Measurements from ENCODE around the gene ARHGAP29.

The ARHGAP29 gene

DNA sequence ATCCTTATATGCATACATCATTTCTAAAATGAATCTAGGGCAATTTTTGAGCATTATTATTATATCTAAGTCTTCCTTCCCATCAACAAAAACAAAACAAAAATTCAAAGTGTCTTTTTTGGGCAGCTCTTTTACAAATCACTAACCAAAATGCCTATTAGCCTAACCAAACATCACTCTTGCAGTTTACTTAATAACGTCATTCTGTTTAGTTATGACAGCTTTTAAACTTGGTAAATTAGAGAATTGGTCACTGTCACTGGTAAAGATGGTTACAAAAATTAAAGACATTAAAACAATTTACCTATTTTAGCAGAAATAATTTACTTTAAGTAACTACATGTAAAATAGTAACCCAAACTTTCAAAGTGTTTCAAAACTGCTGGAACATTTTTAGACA lies 2.8 kb downstream of the ARHGAP29 start:
- no peak for DNase-seq (ENCODE audit: low read depth in 2 of 2)

DNA sequence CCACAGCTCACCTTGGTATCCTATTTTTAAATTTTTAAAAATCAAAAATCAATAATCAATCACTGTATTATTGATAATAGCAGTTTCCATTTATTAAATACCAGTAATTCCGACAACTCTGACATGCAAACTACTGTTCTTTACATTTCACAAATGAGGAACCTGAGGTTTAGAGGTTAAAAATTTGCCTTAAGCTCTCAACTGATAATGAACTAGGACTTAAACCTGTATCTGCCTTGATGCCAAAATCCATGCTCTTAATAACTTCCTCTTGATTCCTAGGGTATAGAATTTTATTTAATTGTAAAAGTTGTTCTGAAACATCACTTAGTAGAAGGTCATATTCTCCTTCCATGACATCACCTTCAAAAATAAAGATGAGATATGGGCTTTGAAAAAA lies 5.6 kb downstream of the ARHGAP29 start:
- no peak for DNase-seq (ENCODE audit: low read depth in 2 of 2)

DNA sequence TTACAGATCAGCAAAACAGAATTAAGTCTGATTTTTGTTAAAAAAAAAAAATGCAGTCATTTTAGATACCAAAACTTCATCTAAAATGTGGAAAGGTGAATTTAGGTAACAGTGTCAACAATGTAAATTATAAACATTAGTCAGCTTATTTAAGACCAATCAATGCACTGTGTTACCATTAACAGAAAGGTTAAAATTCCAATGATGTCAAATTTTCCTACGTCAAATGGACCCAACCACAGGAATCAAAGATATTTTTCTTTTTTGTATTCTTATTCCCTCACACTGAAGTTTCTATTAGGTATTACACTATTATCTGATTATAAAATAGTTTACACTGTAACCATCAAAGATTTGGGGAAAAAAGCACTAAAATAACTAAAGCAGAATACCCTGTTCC lies 6.5 kb downstream of the ARHGAP29 start:
- DNase-seq (ENCODE audit: low read depth in 2 of 2): no peak

DNA sequence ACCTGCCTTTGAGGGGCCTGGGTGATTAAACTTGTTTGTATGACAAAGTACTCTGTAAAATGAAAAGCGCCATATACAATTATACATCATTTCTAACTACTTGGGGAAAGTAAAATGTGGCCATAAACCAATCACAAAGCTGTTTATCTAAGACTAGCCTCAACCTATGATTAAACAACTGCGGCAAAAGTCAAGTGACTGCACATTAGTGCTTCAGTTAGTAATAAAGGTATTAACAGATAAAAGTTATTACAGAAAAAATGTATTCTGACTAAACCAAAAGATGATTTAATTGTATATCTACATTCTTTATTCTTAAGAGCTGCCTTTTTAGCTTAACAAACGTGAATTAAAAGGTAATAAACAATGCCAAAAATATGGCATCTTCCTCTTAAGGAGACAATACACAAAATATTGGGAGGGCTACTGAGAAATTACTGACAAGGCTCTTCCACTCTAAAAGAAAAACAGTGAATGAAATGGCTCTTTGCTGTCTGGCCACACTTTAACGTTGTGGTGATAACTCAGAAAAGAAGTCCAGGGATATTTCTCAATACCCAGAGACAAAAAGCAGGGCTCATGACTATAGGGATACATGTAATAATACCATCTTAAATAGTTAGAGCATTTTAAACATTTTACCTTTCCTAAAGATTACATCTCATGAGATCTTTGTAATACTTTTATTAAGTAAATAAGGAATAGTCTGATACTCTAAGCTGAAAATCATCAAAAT lies 8.6 kb downstream of the ARHGAP29 start:
- DNase-seq (ENCODE audit: low read depth in 2 of 2): no peak

DNA sequence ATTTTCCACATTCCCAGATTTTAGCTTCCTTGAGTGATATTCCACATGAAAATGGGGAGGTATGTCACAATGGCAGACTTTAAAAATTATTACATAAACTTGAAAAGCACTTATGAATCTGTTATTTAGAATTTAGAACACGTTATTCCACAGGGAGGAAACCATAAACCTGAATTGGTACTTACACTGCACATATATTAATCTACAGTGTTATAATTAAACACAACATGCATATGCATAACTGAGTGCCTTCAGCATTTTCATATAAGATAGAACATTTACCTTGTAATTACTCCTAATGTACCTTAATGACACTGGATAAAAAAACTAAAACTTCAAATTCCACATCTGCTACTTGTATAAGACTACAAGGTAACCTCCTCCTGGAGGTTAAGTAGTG lies 9.8 kb downstream of the ARHGAP29 start:
- no peak for DNase-seq (ENCODE audit: low read depth in 2 of 2)

DNA sequence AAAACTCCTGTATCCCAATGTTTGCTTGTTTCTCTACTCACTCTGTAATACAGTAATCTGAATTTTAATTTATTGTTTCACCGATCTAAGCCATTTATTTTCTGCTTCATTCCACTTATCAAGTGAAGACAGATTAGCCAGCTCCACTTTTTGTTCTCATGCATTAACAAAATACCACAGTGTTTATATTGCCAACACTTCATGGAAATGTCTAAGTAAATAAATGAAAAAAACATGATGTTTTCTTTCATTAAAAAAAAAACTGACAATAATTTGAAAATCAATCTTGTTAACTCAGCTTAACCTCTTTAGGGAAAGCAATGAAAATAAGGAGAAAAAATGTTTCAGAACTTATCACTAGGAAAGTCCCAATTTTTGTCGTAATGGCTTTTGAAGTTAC lies 11.5 kb downstream of the ARHGAP29 start:
- no peak for DNase-seq (ENCODE audit: low read depth in 2 of 2)

DNA sequence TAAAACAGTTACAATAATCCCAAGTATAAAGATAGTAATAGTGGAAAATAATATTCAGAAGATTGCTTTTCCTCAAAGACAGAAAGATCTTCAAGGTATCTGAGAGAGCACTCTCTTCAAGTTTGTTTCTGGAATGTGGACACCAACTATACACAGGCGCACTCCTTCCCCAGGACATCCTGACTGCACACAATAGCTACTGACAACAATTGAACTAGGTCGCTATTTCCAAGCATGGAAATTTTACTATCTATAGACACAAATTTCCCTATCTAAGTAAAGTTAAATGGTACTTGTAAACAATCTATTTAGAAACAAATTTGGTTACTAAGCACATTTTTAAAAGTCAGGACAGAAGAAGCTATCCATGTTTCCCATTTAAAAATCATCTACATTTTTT lies 19.1 kb downstream of the ARHGAP29 start:
- no peak for DNase-seq (ENCODE audit: low read depth in 2 of 2)

DNA sequence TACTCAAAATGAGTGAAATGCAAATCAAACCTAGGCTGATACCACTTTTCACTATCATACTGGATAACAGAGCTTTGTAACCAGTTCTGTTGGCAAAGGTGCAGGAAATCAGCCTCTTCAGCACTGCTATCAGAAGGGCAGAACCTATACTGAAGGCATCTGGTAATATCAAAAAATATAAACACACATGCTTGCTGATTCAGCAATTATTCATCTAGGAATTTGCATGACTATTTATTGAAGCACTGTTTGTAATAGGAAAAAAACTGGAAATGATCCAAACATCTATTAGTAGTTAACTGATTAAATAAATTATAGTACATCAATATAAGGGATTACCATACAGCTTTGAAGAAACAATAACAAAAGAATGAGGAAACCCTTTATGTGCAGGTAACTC lies 21.4 kb downstream of the ARHGAP29 start:
- no peak for DNase-seq (ENCODE audit: low read depth in 2 of 2)

DNA sequence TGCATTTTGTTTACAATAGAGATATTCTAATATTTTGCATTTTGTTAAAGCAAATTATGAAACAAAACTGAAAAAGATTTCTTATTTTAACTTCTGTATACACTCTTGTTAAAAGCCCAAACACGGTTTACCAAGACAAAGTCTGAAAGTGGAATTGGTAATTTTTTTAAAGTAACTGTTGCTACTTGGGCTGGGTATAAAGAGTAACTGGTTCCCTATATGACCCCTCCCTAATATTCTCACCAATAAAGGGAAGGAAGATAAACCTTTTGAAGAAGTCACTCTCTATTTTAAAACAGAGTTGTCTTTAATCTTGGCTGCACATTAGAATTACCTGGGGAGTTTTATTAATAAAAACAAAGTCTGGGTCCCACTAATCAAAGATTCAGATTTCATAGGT lies 27.4 kb downstream of the ARHGAP29 start:
- DNase-seq (ENCODE audit: low read depth in 2 of 2): no peak

DNA sequence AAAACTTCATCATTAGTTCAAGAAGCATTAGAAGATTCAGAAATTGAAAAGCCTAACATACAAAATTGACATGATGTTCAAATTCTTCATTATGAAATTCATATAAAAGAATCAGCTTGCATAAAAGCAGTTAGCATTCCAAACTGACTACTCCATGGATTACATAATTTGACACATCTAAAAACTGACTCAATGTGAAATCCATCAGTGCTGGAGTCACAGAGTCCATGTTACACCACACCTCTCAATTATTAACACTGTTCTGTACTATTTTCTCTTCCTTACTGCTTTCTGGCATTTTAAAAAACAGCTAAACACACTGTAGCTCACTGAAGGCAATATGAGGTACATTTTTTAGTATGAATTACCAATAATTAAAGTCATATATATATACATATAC lies 28.0 kb downstream of the ARHGAP29 start:
- DNase-seq (ENCODE audit: low read depth in 2 of 2): no peak

DNA sequence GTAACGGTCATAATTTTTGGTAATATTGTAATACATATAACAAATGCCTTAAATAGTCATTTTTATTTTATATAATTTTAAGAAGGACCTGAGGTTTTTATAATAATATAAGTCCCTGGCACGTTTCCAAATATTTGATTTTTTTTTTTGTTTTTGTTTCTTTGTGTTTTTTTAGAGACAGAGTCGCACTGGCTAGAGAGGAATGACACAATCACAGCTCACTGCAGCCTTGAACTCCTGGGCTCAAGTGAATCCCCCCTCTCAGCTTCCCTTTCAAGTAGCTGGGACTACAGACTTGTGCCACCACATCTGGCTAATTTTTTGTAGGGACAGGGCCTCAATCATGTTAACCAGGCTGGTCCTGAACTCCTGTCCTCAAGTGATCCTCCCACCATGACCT lies 29.7 kb downstream of the ARHGAP29 start:
- DNase-seq (ENCODE audit: low read depth in 2 of 2): no peak

DNA sequence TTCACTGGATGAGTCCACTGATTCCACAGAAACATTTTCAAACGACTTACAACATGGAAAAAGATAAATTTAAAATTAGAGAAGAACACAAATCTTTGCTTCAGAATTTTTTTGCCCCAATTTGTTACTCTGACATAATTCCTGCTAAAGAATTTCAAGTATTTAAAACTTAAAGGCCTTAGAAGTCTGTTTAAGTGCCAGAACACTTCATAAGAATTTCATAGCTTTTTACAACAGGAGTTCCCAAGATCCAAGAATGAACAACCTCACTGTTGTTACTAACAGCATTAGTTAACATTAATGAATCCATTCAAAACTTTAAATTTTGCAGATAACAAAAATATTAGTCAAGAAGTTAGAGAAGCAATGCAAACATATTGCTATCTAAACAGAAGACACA lies 31.7 kb downstream of the ARHGAP29 start:
- DNase-seq (ENCODE audit: low read depth in 2 of 2): no peak

DNA sequence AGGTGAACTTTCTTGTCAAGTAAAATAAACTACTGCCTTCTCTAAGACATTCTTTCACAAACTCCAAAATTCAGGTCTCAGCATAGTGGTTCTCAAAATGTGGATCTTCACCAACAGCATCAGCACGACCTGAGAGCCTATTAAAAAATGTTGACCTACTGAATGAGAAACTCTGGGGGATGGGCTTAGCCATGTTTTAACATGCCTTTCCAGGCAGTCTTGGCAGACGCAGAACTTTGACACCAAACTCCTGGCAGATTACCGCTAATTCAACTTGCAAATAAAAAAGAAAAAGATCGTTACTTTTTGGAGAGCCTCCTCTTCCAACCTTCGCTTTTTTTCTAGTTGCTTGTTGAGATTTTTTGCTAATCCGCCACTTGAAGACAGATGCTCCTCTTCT lies 35.1 kb downstream of the ARHGAP29 start:
- no peak for DNase-seq (ENCODE audit: low read depth in 2 of 2)

DNA sequence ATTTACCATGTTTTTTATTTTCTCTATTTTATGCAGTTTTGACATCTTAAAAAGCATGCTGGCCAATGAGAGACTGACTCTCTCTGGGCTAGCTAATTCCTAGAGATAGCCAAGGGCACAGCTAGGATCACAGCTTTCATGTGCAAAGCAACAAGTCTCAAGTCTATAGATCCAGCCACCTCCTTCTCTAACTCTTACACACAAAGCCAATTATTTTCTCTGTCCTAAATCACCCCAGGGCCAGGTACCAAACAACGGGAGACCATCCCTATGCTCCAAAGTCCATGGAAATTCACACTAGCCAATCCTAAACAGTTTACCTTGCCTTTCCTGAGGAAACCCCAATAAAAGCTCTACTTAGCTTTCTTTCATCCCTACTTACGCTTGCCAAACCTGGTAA lies 38.0 kb downstream of the ARHGAP29 start:
- no peak for DNase-seq (ENCODE audit: low read depth in 2 of 2)

DNA sequence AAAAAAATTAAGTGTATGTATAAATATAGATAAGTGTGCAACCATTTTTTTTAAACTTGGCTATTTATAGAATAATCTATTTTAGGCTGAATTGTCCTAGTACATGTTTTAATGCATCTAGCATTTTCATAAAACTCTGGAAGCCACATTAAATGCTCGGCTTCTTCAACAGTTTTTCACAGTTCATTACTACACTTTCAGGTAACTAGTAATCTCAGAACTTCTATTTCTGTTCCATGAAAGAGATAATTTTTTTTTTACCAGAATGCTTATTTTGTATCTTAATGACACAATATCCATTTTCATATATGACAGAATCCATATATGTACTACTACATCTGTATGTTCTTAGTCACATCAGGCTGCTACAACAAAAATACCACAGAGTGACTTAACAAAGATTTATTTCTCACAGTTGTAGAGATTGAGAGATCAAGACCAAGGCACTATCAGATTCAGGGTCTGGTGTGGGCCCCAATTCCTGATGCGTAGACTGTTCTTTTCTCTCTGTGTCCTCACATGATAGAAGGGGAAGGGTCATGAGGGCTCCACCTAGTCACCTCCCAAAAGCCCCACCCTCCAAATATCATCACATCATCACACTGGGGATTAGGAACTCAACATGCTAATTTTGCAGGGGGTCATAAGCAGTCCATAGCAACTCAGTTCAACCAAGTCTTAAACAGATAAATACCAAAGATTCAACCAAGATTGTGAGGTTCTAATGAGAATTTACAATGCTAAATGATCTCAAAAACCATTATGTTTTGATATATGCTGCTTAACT lies 43.1 kb downstream of the ARHGAP29 start:
- no peak for DNase-seq (ENCODE audit: low read depth in 2 of 2)

DNA sequence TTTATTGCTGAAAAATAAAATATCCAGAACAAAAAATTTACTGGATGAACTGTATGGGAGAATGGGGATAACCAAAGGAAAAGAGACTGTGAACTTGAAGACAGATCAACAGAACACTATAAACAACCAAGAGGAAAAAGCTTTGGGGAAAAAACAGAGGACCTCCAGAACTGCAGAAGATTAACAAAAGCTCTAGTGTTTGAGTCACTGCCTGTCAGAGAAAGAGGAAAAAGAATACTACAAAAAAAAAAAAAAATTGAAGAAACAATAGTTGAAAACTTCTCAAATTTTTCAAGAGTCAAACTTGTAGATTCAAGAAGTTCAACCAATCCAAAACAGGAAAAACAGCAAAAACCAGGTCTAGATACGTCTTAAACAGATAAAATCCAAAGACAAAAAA lies 44.3 kb downstream of the ARHGAP29 start:
- DNase-seq (ENCODE audit: low read depth in 2 of 2): no peak

DNA sequence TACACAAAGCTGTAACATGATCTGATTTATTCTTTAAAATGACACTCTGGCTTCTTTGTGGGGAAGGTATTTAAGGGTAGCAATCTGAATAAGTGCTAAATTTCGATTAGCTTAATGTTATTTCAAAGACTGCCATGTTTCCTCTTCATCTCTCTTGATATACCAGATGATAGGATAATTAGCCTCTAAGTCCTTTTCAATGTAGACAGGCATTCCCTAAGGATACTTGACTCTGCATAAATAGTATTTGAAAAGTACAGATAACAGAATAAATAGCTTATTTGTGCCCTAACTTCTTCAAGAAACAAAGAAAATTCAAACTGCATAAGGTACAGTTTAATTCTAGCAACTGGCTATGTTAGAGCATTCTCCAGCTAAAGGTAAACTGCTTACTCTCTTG lies 46.2 kb downstream of the ARHGAP29 start:
- no peak for DNase-seq (ENCODE audit: low read depth in 2 of 2)

DNA sequence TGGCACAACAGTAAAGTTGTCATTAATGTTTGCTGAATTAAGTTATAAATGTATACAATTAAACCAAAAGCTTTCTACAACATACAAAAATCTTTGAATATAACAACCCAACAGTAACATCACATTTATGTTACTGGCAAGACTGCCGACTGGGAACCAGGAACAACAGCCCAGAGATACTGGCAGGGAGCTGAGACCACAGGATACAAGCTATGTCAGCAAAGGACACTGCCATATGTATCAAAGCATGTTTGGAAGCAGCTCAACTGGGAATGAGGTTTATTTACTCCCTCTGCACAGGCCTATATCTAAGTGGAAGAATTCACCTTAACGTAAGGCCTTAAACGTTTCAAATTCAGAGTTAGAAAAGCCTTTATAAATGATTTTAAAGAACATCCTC lies 50.4 kb downstream of the ARHGAP29 start:
- DNase-seq (ENCODE audit: low read depth in 2 of 2): no peak

DNA sequence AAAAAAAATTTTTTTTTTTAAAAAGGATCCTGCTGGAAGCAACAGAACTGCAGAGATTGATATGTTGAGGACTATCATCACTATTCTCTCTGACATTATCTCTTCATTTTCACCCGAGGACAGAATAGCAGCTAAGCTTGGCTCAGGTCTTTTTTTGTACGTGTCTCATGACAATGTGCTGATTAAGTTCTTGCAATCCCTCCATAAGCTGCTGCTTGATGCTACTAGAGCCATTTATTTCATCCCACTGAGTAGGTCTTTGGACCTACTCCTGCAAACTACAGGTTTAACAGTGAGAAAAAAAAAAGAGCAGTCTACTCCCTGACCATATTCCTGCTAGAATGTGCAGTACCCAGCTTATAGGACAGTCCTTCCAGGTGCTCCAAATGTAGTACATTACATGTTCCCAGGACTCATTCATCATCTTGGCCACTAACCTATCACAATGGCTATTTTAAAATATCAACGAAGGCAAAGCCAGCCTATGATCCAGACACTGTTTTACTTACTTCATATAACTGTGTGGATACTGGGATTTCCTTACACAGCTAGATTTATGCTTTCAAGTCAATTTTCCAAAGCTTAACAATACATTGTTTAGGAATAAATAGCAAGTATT lies 54.1 kb downstream of the ARHGAP29 start:
- no peak for DNase-seq (ENCODE audit: low read depth in 2 of 2)

DNA sequence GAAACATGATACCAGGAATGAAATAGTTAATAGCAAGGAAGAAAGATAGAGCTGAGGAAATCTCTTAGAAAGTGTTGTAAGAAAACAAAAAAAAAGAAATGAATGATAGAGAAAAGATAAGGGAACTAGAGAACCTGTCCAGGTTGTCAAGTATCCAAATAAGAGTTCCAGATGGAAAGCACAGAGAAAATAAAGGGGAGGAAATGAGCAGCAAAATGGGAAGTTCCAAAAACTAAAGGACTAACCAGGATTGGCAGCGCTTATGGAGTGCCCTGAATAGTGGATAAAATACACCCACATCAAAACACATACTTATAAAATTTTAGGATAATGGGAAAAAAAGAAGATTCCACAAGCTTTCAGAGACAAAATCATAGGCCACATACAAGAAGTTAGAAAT lies 55.2 kb downstream of the ARHGAP29 start:
- DNase-seq (ENCODE audit: low read depth in 2 of 2): no peak

DNA sequence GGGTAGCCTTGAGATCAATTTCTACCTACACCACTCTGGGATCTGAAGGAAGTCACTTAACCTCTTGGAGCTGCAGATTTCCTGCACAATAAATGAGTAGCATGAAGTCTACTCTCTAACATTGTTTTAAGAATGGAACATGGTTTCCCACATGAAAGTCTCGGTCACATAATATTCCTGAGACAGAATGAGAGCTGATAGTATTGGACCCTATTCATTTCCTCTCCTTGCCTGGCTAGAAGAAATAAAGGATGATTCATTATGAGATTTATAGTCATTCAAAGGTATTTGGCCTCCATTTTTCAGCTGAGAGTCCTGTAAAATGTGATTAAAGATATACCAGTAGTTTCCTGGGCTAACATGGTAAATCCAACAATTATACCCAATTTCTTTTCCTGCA lies 56.7 kb downstream of the ARHGAP29 start:
- no peak for DNase-seq (ENCODE audit: low read depth in 2 of 2)

DNA sequence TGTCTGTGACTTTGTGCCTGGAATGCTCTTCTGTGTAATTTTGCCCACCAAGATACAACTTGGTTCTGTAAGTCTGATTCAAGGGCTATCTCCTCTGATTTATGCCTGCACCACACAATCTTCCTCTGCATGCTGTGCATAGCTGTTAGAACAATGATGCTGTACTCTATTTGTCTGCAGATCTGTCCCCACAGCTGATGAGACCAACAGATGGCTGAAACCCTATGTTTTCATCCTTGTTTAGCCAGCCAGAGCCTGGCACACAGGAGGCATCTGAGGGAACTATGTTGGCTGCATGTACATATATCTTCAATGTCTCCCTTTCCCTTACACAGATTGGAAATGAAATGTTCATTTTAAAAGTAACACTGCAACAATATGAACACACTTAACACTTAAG lies 58.5 kb downstream of the ARHGAP29 start:
- DNase-seq (ENCODE audit: low read depth in 2 of 2): no peak

DNA sequence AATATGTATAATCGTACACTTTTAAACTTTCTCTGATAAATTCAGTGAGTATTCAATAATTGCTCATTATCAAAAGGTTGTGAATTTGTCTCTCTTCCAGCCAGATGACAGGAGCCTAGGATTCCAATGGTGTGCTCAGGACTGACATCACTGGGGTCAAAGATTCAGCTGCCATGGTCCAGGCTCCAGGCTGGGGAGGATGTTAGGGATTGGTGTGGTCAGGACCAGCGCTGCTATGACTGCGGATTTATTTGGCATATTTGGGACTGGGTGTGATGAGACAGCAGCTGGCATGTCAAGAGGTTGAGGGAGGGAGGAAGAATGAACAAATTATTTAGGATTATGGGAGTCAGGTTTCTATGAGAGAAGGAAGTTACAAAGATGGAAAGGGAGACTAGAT lies 68.3 kb downstream of the ARHGAP29 start:
- DNase-seq (ENCODE audit: low read depth in 2 of 2): no peak
